Measurements from ENCODE around the gene ANP32E. TPM values are rescaled to one million over a fixed set of nuclear protein-coding genes. Genes with fewer than 3 reads are reported as not detected.
"Not testable (repeated sequence)": the region's sequence is repeated elsewhere in the genome, so short reads cannot be mapped to it uniquely, and the experiment has no call there.

The ANP32E gene
- polyA plus RNA-seq, 3 donors, result 112 to 136 (median 132) TPM

GRCh38 chr1:150224983-150225382 lies 10.9 kb downstream of the ANP32E start:
- no peak for DNase-seq

GRCh38 chr1:150221552-150221951 lies 14.4 kb downstream of the ANP32E start:
- no peak for DNase-seq

- DNase-seq, result not testable (repeated sequence)
Observed at GRCh38 chr1:150215855-150216254, 20.1 kb downstream of the ANP32E start.

- not testable (repeated sequence) for DNase-seq
Observed at GRCh38 chr1:150214099-150214756, 21.7 kb downstream of the ANP32E start.

- DNase-seq, result peak; percentile 94
Observed at GRCh38 chr1:150213170-150214098, 22.5 kb downstream of the ANP32E start.

- DNase-seq, result no peak
Observed at GRCh38 chr1:150212070-150212469, 23.8 kb downstream of the ANP32E start.

GRCh38 chr1:150210706-150211105 lies 25.2 kb downstream of the ANP32E start:
- DNase-seq, result no peak

GRCh38 chr1:150210091-150210490 lies 25.8 kb downstream of the ANP32E start:
- DNase-seq, result no peak

- not testable (repeated sequence) for DNase-seq
Observed at GRCh38 chr1:150208460-150208859, 27.5 kb downstream of the ANP32E start.

GRCh38 chr1:150207281-150207971 lies 28.5 kb downstream of the ANP32E start:
- DNase-seq, result no peak

- no peak for DNase-seq
Observed at GRCh38 chr1:150196417-150196816, 39.5 kb downstream of the ANP32E start.

GRCh38 chr1:150194381-150195031 lies 41.4 kb downstream of the ANP32E start:
- no peak for DNase-seq

- no peak for DNase-seq
Observed at GRCh38 chr1:150192012-150192411, 43.9 kb downstream of the ANP32E start.

- DNase-seq, result no peak
Observed at GRCh38 chr1:150187560-150187931, 48.4 kb downstream of the ANP32E start.

GRCh38 chr1:150186789-150187559 lies 48.9 kb downstream of the ANP32E start:
- DNase-seq, result no peak

- not testable (repeated sequence) for DNase-seq
Observed at GRCh38 chr1:150186438-150186788, 49.5 kb downstream of the ANP32E start.

- DNase-seq, result no peak
Observed at GRCh38 chr1:150185481-150185880, 50.4 kb downstream of the ANP32E start.

GRCh38 chr1:150183061-150183460 lies 52.9 kb downstream of the ANP32E start:
- DNase-seq, result no peak

GRCh38 chr1:150182247-150182646 lies 53.7 kb downstream of the ANP32E start:
- DNase-seq, result no peak

- no peak for DNase-seq
Observed at GRCh38 chr1:150180474-150180873, 55.4 kb downstream of the ANP32E start.

GRCh38 chr1:150179867-150180266 lies 56.0 kb downstream of the ANP32E start:
- DNase-seq, result no peak
